NCI-H1417 treated with DMSO at 0.1 percent for 48 hours (cell line): Measurements from ENCODE around the gene CCR5AS.
"Not testable (repeated sequence)": the region's sequence is repeated elsewhere in the genome, so short reads cannot be mapped to it uniquely, and the experiment has no call there.

Experiments
- DNase-seq: peaks from one replicate; lab custom pipeline; 2025; lab: John Stamatoyannopoulos, UW

CCR5AS gene

GRCh38 chr3:46402902-46403301, 4.0 kb downstream of the CCR5AS start:
- DNase-seq = not testable (repeated sequence)

DNA sequence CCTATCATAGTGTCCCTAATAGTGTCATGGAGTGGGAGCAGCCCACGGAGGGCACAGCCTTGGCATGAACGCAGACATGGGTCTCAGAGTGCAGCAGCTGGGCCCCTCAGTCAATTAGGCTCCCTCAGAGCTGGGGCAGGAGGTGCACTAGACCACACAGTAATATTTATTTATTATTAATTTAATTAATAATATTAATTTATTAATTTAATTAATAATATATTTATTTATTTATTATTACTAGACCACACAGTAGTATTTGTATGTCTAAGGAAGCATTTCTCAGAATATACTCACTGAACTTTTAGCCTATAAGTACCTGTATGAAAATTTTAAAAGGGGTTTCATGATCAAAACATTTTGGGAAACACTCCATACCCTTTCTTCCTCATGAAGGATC, 5.3 kb downstream of the CCR5AS start:
- no peak for DNase-seq

DNA sequence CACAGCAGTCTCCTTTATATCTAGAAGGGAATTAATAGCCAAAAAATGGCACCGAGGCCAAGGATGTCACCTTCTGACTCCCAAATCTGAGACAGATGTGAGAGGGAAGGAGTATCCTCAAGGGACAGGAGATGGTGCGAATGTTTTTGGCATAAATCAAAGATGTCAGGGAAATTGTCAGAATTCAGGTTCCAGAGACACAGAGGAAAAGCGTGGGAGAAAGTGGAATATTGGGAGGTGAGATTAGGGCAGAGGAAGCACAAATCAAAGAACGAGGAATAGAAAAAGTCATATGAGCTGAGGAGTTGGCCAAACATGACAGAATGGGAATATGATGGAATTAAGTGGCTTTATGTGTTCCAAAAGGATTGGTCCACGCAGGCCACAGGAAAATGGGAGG, 6.0 kb downstream of the CCR5AS start:
- no peak for DNase-seq

DNA sequence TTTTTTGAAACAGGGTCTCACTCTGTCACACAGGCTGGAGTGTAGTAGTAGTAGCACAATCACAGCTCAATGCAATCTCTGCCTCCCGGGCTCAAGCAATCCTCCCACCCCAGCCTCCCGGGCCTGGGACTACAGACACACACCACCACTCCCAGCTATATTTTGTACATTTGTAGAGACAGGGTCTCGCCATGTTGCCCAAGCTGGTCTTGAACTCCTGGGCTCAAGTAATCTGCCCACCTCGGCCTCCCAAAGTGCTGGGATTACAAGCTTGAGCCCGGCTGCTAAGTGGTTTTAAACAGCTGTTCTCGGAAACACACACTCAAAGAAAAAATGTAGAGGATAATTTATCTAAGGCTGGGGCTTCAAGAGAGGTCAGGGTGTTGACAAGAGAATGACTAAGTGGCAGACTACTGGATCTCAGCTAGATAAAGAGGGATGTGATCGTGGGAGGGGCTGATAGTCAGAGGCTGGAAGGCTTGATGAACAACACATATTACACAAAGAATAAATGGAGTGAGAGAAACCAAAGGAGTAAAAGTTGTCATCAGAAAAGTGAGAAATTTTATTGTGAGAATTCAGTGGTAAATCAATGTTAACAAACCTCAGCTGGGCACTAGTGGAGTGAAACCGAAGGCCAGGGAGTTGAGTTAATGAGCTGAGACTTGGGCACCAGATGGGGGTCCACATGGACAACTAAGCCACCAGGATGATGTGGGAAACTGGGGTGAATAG, 6.7 kb downstream of the CCR5AS start:
- DNase-seq = no peak

DNA sequence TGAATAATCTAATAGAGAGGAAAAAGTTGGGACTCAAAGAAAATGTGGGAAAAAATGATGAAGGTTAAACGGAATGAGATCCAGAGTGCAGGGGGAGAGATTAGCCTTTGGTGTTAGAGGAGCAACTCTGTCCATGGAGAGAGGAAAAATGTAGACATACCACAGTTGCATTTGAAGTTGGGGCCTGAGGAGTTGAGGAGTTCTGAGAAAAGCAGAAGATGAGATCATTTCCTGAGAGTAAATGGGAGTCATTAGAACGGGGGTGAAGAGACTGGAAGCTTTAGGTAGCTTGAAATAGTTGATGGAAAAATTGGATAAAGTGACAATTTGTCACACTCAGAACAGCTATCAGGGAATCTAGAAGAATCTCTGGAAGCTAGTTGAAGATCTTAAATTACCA, 7.3 kb downstream of the CCR5AS start:
- no peak for DNase-seq

DNA sequence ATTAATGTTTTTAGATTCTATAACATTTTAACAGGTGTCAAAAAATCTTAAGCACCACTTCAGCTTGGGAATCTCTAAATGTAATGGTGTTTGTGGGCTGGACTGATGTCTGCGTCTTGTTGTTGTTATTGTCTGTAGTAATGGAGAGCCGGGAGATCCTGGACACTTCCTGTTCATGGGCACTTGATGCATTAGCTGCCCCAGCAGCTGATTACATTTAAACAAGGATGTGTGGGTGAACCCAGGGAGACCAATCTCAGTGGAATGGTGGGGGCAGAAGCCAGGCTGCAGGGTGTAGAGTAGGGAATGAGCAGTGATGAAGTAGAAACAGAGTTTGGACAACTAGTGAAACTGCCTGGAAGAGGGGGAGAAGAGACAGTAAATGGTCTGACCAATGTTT, 7.8 kb downstream of the CCR5AS start:
- DNase-seq = no peak

GRCh38 chr3:46398186-46398955, 8.5 kb downstream of the CCR5AS start:
- DNase-seq = no peak

- no peak for DNase-seq
Observed at GRCh38 chr3:46397111-46397510, 9.8 kb downstream of the CCR5AS start.

DNA sequence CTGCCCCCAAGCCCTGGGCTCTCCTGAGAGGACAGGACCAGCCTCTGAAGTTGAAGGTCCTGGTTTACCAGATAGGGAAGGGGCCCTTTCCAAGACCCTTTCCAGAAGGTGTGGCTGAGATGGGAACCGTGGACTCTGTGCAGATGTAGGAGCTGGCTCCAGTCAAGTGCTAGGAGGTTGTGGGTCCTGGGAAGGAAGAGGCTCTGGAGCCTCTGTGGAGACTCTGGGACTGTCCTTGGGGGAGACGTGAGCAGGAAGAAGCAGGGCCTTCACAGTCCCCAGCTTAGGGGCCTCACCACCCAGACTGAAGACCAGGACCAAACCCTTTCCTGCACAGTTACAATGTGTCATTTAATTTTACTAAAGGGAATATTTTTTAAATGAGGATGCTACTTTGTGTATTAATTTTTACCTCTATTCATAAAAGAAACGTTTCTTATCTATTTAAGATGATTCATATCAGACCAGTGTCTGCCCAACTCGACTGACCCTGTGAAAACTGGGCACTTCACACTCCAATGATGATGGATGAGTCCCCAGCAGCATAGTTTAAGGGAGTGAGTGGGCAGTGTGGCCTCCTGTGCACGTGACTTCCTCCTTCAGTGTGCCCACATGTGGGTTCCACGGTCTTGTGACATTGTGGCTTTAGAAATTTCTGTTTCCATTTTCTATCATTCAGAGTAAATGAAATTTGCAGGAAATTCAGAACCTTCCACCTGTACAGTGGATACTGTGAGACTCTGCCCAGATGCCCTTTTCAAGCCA, 10.9 kb downstream of the CCR5AS start:
- DNase-seq = no peak

DNA sequence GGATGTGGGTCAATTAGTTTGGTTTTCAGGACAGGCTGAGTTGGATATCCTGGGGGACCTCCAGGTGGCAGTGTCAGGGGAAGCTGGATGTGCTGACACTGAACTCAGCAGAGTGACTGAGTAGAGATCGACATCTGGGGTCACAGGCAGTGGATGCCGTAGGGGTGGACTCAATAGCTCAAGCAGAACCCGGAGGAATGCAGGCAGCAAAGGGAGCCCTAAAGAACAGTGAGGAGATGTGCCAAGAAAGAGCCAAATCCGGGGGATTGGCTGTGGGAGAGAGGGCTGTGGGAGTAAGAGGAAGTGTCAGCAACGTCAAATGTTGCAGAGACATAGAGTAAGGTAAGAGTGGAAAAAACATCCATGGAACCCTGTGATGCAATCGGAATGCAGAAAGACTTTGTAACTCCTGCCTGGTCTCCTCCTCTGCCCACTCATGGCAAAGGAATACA, 11.6 kb downstream of the CCR5AS start:
- DNase-seq = no peak

GRCh38 chr3:46393554-46394434, 13.1 kb downstream of the CCR5AS start:
- no peak for DNase-seq

- DNase-seq = no peak
Observed at GRCh38 chr3:46393011-46393410, 13.9 kb downstream of the CCR5AS start.

GRCh38 chr3:46391526-46391925, 15.3 kb downstream of the CCR5AS start:
- not testable (repeated sequence) for DNase-seq

DNA sequence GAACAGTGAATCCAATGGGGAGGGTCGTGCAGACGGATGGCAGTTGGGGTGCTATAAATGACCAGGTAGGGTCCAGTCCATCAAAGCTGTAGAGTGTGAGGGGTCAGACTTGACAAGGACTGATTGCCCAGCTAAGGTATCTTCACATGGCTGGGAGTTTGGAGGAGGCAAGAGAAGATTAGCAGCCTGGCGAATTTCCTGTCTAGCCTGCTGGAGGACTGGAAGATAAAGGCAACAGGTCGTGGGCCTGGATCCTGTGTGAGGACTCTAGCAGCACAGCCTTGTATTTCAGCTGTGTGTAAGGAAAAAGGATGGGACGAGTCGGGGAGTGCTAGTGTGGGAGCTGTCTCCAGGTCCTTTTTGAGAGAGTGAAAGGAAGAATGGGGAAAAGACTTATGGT, 17.6 kb downstream of the CCR5AS start:
- no peak for DNase-seq

- DNase-seq = not testable (repeated sequence)
Observed at GRCh38 chr3:46388847-46389246, 18.0 kb downstream of the CCR5AS start.

- DNase-seq = no peak
Observed at GRCh38 chr3:46386205-46386604, 20.7 kb downstream of the CCR5AS start.

GRCh38 chr3:46383951-46384330, 22.9 kb downstream of the CCR5AS start:
- DNase-seq = no peak

DNA sequence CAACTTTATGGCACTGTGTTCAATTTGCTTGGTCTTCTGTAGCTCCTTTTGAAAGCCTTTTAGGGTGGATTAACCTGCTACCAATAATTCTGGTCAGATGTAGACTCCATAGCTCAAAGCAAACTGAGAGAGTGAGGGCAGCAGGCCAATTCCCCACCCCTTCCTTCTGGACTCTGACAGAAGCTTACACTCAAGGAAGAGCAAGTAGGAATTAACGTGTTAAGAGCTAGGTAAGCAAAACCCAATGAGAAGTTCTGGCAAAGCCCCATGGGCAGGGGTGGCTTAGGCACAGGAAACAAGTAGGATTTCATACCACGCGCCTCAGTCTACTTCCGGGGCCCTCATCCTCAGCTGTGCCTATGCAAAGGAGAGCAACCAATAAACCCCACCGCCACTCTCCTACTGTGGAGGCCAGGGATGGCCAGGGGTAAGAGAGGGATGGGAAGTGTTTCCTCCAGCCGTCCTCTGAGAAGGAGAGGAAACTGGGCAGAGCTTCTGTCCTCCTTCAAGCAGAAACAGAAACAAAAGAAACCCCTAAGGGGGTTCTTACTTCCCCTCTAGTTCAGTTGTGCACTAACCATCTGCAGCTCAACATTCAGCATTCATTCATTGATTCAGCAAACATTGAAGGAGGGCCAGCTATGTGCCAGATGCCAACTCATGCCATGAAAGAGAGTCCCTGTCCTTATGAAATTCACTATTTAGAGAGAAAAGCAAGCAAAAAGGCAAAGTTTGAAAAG, 23.5 kb downstream of the CCR5AS start:
- no peak for DNase-seq

GRCh38 chr3:46381625-46382024, 25.2 kb downstream of the CCR5AS start:
- DNase-seq = no peak

- no peak for DNase-seq
Observed at GRCh38 chr3:46380471-46381221, 26.2 kb downstream of the CCR5AS start.
